ENCODE measurements around the gene SH3BP2. TPM values are rescaled to one million over a fixed set of nuclear protein-coding genes. Genes with fewer than 3 reads are reported as not detected.

Gene SH3BP2
- total and polyA plus RNA-seq, 7 donors, result 18.4 to 82.4 (median 29.9) TPM

GRCh38 chr4:2825740-2826139 is 32.9 kb downstream of the SH3BP2 start:
- no peaks in the 10 kb centered on the region for H3K9me3 ChIP-seq
- DNase-seq, result peak; percentile 58
- no peaks in the 10 kb centered on the region for H3K27me3 ChIP-seq
- H3K4me3 ChIP-seq, result no peak overlapping the region
- no peak overlapping the region for H3K27ac ChIP-seq
- intact Hi-C loops (cut with DNase I), result no loop called here
- no peaks in the 10 kb centered on the region for H3K4me1 ChIP-seq
- H3K36me3 ChIP-seq, result peaks cover 0 to 59% (median 4%) of the 10 kb centered on the region in 4 donors
- TF ChIP-seq POLR2A (IDR thresholded peaks at IDR 0.05), result no peak
- no peak for TF ChIP-seq CTCF (IDR thresholded peaks at IDR 0.05)
- no peak for TF ChIP-seq EP300 (IDR thresholded peaks at IDR 0.05)
- TF ChIP-seq POLR2AphosphoS5 (IDR thresholded peaks at IDR 0.05), result no peak
- 89 to 95% methylated on average over 13 of the region's 13 CpGs for WGBS, 2 donors

- Histone ChIP-seq H3K9me3 (no peaks in the 10 kb centered on the region), H3K4me1 (no peaks in the 10 kb centered on the region), H3K4me3 (no peak overlapping the region), H3K27ac (no peak overlapping the region), H3K36me3 (peaks cover 0 to 69% (median 6%) of the 10 kb centered on the region in 4 donors), H3K27me3 (no peaks in the 10 kb centered on the region)
- DNase-seq, result peak; percentile 58
- intact Hi-C loops (cut with DNase I), result no loop called here
- WGBS, 2 donors, result 92 to 94% methylated on average over 31 of the region's 31 CpGs
- no peak for TF ChIP-seq CTCF (IDR thresholded peaks at IDR 0.05)
- no peak for TF ChIP-seq EP300 (IDR thresholded peaks at IDR 0.05)
- TF ChIP-seq POLR2AphosphoS5 (IDR thresholded peaks at IDR 0.05), result no peak
These were observed 34.4 kb downstream of the SH3BP2 start for GRCh38 chr4:2827071-2827873.

GRCh38 chr4:2827874-2828751 is 35.2 kb downstream of the SH3BP2 start:
- Histone ChIP-seq H3K4me3 (no peak overlapping the region), H3K4me1 (no peaks in the 10 kb centered on the region), H3K27ac (no peak overlapping the region), H3K9me3 (no peaks in the 10 kb centered on the region), H3K36me3 (peaks cover 0 to 68% (median 6%) of the 10 kb centered on the region in 4 donors), H3K27me3 (no peaks in the 10 kb centered on the region)
- WGBS, 2 donors, result 83 to 91% methylated on average over 23 to 24 of the region's 24 CpGs
- peak; percentile 63 for DNase-seq
- no peak for TF ChIP-seq POLR2AphosphoS5 (IDR thresholded peaks at IDR 0.05)
- TF ChIP-seq CTCF (IDR thresholded peaks at IDR 0.05), result no peak
- TF ChIP-seq EP300 (IDR thresholded peaks at IDR 0.05), result no peak
- TF ChIP-seq POLR2A (IDR thresholded peaks at IDR 0.05), result no peak
- intact Hi-C loops (cut with DNase I), result no loop called here

- H3K27ac ChIP-seq, result no peak overlapping the region
- H3K27me3 ChIP-seq, result no peaks in the 10 kb centered on the region
- peaks cover 0 to 68% (median 8%) of the 10 kb centered on the region in 4 donors for H3K36me3 ChIP-seq
- no peaks in the 10 kb centered on the region for H3K9me3 ChIP-seq
- no peaks in the 10 kb centered on the region for H3K4me1 ChIP-seq
- H3K4me3 ChIP-seq, result no peak overlapping the region
- intact Hi-C loops (cut with DNase I), result no loop called here
- no peak for TF ChIP-seq POLR2A (IDR thresholded peaks at IDR 0.05)
- TF ChIP-seq EP300 (IDR thresholded peaks at IDR 0.05), result no peak
- TF ChIP-seq CTCF (IDR thresholded peaks at IDR 0.05), result no peak
- TF ChIP-seq POLR2AphosphoS5 (IDR thresholded peaks at IDR 0.05), result no peak
- WGBS, 2 donors, result 88 to 93% methylated on average over 17 of the region's 17 CpGs
- peak; percentile 26 for DNase-seq
These were observed 35.9 kb downstream of the SH3BP2 start for GRCh38 chr4:2828758-2829181.

Measured in sigmoid colon (tissue), 7 donors.